DMS79 (cell line): Measurements from ENCODE around the gene CCDC181.

Experiments used
- DNase-seq: peaks from one replicate; lab custom pipeline; 2025; lab: John Stamatoyannopoulos, UW

Gene CCDC181

DNA sequence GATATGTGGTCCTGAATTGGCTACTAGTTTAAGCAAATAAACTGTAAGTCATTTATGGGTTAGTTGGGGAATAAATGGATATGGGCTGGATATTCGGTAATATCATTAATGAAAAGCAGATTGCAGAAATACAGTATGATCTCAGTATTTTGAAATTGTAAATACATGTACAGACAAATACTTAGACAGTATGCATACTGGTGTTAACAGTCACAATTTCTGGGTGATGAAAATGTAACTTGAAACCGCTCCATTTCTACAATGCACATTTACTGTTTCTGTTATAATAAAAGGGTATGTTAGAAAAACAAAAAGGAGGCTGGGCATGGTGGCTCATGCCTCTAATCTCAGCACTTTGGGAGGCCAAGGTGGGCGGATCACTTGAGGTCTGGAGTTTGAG lies 31.3 kb downstream of the CCDC181 start:
- DNase-seq, result no peak

DNA sequence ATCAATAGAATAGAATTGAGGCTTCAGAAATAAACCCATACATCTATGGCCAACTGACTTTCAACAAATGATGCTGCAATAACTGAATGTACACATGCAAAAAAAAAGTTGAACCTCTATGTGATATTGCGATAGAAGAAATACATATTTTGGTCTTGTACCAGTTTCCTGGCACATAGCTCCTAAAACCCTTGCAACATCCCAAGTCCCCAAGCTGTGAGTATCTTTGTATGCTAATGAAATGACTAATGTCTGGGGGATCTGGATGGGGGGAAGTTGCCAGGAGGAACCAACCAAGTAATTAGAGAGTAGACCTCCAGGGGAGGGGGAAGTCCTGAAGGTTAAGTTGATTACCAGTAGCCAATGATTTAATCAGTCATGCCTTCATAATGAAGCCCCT lies 34.9 kb downstream of the CCDC181 start:
- no peak for DNase-seq

GRCh38 chr1:169390303-169390702 lies 37.0 kb downstream of the CCDC181 start:
- no peak for DNase-seq

- DNase-seq, result no peak
Measured at GRCh38 chr1:169387399-169387798, 39.9 kb downstream of the CCDC181 start.

GRCh38 chr1:169383449-169383848 lies 43.8 kb downstream of the CCDC181 start:
- no peak for DNase-seq

GRCh38 chr1:169381162-169381561 lies 46.1 kb downstream of the CCDC181 start:
- no peak for DNase-seq

DNA sequence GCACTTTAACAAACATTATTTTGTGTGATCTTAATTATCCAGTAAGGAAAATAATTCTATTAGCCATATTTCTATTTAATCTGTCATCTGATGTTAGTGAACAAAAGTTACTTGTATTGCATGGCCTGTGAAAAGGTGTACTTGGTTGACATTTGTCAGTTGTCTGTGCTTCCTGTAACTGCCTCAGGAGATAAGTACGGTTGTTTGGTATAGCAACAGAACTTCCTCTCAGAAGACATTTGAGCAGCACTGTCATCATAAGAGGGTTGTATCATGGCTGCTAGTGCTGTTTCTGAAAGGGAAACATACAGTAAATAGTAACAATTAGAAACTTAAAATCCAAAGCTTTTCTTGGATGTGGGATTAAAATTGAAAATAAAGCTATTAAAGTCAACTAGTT lies 55.9 kb downstream of the CCDC181 start:
- DNase-seq, result no peak

- DNase-seq, result peak; percentile 13
Measured at GRCh38 chr1:169368406-169368769, 58.9 kb downstream of the CCDC181 start.

DNA sequence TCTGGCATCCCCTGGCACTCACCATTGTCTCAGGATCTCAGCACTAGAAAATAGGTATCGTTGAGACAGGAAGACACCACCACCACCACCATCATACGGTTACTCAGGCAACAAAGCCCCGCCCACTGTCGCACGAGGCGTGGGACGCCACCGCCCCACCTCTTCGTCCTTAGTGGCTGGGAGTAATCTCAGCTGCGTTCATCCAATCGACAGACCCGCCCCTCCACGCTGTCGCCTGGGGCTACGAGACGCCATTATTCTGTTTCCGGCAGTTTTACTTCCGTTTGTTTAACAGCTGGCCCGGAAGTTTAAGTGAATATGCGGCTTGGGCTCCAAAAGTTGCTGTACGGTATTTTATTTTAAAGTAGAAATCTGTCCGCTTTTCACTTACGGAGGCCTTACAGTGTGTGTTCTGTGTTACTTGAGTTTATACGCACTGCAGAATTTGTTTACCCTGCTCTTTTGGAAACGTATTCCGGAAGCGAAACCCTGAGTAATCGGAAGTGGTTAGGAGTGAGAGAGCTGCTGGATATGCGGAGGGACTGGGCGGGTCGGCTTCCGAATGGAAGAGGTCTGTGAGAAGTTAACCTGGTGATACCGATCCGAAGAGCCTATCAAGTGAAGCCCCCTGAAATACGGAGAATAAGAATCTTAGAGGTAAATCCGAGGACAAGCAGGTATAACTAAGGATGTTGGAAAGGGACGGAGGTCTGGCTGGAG lies 59.4 kb downstream of the CCDC181 start, which contains the start of the genes BLZF1 and NME7:
BLZF1 (plus strand) TSS at position 510 of the 720 bp plus-strand sequence. CDS start 1,328 bp downstream, outside the sequence.
NME7 (minus strand) TSS at position 112 of the 720 bp plus-strand sequence; CDS start at position 25, 87 bp downstream.
- DNase-seq, result peak; percentile 96

- DNase-seq, result no peak
Measured at GRCh38 chr1:169367096-169367685, 60.1 kb downstream of the CCDC181 start.

- no peak for DNase-seq
Measured at GRCh38 chr1:169364948-169365347, 62.3 kb downstream of the CCDC181 start.

GRCh38 chr1:169363046-169363730 lies 64.1 kb downstream of the CCDC181 start:
- no peak for DNase-seq

GRCh38 chr1:169361281-169361680 lies 66.0 kb downstream of the CCDC181 start:
- no peak for DNase-seq

- no peak for DNase-seq
Measured at GRCh38 chr1:169360415-169360814, 66.9 kb downstream of the CCDC181 start.

DNA sequence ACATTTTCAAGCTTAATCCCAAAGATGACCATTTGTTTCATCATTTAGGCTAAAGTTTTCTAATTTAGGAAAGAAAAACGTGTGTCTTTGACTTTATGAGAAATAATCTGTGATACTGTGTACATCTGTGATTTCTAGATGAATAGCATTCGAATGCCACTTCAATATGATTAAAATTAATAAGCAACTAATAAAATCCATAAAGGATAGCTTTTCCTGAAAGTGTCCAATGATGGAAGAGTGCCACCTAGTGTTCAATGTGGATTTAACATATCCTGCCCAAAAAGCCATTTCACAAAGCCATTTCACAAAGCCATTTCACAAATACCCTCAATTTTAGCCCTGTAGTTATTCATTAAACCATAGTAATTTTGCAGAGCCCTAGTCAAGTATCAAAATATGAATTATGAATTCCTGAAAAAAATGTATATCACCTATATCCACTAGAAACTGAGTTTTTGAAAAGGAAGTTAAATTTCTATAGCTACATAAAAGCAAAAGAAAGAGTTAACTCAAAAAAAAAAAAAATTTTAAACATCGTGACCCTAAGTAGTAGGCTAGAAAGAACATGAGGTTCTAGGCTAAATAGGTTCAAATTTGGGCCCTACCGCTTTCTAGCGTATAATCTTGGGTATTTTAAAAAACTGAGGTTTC lies 78.8 kb downstream of the CCDC181 start:
- DNase-seq, result peak; percentile 23

DNA sequence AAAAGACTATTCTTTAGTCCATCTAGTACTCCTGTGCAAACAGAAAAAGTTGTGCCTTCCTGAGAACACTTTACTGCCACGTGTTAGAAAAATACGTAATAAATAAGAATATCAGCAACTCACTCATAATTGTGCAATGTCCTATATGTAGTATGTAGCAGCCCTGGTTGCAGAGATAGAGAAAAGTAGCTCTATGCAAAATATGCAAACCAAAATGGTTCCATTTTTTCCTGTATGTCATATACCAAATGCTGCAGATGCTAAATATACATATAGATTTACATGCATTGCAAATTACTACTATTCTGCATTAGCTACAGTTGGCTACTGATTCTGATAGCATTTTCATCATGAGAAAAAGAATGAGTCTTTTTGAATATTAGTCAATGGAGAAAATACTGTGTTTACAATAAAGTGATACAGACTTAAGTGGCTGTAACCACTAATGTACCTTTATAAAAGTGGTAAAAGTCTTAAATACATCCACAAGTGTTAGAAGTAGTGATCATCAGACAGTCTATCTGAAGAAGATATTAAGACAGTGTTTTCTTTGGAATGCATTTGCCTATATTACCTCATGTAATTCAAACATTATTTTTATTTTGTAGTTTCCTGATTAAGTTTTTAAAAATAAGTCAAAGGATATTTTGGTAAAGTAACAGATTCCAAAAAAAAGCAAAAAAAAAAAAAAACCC lies 79.4 kb downstream of the CCDC181 start:
- DNase-seq, result no peak

DNA sequence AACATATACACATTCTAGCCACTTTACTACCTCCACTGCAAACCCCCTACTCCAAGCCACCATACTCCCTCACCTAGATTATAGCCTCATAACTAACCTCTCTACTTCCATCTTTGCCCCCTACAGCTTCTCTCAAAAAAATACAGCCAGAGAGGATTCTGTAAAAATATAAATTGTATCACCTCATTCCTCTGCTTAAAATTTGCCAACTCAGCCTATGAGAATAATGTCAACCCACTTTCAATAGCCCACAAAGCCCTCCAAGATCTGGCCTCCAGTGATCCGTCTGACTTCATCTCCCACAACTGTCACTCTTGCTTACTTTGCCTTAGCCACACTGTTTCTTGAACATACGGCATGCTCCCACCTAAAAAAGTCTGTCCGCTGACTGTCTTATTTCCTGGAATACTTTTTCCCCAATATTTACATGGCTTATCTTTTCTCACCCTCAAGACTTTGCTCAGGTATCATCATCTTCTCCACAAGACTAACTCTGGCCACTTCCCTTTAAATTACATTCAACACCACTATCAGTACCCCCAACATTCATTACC lies 81.2 kb downstream of the CCDC181 start:
- no peak for DNase-seq

- no peak for DNase-seq
Measured at GRCh38 chr1:169345511-169345910, 81.8 kb downstream of the CCDC181 start.
